ENCODE measurements around the gene NDUFS2.

DNA sequence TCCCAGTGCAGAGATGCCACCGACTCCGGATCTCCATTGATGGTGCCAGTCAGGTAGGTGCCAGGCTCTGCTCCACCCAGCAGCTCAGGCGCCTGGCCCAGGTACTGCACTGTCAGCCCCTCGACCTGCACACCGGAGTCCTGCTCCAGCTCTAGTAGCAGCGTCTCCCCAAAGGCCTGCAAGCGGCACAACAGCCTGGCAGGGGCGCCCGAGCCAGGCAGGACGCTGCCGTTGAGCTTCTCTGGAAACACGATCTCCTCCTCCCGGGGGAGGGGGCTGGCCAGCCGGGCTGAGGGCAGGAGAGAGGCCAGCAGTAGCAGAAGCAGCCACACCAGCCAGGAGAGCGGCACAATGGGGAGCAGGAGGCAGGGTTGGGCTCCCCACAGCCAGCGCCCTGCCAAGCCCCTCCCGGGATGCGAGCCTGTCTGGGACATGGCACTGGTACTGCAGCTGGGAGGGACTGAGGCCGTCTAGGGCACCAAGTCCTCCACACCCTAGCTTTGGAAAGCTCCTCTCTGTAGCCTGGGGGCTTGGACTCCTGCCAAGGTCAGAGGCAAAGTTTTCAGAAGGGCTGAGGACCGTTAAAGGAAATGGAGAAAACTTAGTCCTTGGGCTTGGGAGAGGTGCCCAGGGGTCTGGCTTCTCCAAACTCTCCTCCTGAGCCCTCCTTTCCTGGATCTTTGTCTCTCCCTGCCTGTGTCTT lies 3.8 kb upstream of the NDUFS2 start:
- TF ChIP-seq, protein P1, sequence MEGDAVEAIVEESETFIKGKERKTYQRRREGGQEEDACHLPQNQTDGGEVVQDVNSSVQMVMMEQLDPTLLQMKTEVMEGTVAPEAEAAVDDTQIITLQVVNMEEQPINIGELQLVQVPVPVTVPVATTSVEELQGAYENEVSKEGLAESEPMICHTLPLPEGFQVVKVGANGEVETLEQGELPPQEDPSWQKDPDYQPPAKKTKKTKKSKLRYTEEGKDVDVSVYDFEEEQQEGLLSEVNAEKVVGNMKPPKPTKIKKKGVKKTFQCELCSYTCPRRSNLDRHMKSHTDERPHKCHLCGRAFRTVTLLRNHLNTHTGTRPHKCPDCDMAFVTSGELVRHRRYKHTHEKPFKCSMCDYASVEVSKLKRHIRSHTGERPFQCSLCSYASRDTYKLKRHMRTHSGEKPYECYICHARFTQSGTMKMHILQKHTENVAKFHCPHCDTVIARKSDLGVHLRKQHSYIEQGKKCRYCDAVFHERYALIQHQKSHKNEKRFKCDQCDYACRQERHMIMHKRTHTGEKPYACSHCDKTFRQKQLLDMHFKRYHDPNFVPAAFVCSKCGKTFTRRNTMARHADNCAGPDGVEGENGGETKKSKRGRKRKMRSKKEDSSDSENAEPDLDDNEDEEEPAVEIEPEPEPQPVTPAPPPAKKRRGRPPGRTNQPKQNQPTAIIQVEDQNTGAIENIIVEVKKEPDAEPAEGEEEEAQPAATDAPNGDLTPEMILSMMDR (IDR thresholded peaks at IDR 0.05): no peak
- no peak for TF ChIP-seq POLR2A (IDR thresholded peaks at IDR 0.05)

Measured in stomach (tissue), 4 donors.